GM12892 (cell line): Measurements from ENCODE around the gene SOX18.

Experiments used
- POLR2A ChIP-seq: IDR thresholded peaks from 2 replicates; pipeline ENCODE4 v1.6.1; 2011; ENCODE audit warnings: low read depth, low read length, control low read depth
- POLR2AphosphoS5 ChIP-seq: IDR thresholded peaks from 2 replicates; pipeline ENCODE4 v1.6.1; 2011; ENCODE audit warnings: low read depth, low read length, control low read depth
- TAF1 ChIP-seq: IDR thresholded peaks from 2 replicates; pipeline ENCODE4 v1.6.1; 2011; ENCODE audit warnings: low read depth, mild to moderate bottlenecking, control low read depth, low read length, borderline replicate concordance

- TF ChIP-seq POLR2A (no peak), POLR2AphosphoS5 (no peak), TAF1 (no peak)
These were observed 2.3 kb upstream of the SOX18 start for GRCh38 chr20:64051561-64052325.
